Omental fat pad (tissue), 4 donors: ENCODE data around the gene SORCS2. TPM values are rescaled to one million over a fixed set of nuclear protein-coding genes. Genes with fewer than 3 reads are reported as not detected.

Source experiments
- ATAC-seq: fragments of 150-250 bp; one replicate; pipeline ENCODE4 v1.9.1; 2016; ENCODE audit warnings: mild to moderate bottlenecking, moderate library complexity; ENCODE audit not compliant: low FRiP score
- DNase-seq: peaks from one replicate; pipeline ENCODE4 v3.0.0-alpha.2; 2019; ENCODE audit warnings: low spot score
- CTCF ChIP-seq, 3 donors: fragments of 450-650 bp; IDR thresholded peaks; one replicate each; pipeline ENCODE4 v1.5.1; 2016 to 2017; ENCODE audit warnings: antibody characterized with exemption in 3 of 3, mild to moderate bottlenecking in 3 of 3, moderate library complexity in 2 of 3
- total RNA-seq, 4 donors: library from RNA; depleted of rRNA; stranded (reverse); fragments of >200 nt; gene quantifications; one replicate each; pipeline ENCODE4 v1.1.0, GENCODE V29; 2016

SORCS2 gene
- total RNA-seq, 4 donors from 2014 or later, result 0.63 to 4.6 (median 1.2) TPM

GRCh38 chr4:7710126-7710525 is 517.8 kb downstream of the SORCS2 start:
- no peak for ATAC-seq
- no peak for TF ChIP-seq CTCF (IDR thresholded peaks at IDR 0.05)

GRCh38 chr4:7710576-7711306 is 518.4 kb downstream of the SORCS2 start:
- no peak for TF ChIP-seq CTCF (IDR thresholded peaks at IDR 0.05)
- no peak for ATAC-seq
- DNase-seq, result no peak

More at GRCh38 chr4:7710126-7710525, 517.8 kb downstream of the SORCS2 start:
- no peak for DNase-seq

- TF ChIP-seq CTCF (IDR thresholded peaks at IDR 0.05), result no peak
- no peak for DNase-seq
- no peak for ATAC-seq
Observed at GRCh38 chr4:7711307-7711963, 519.1 kb downstream of the SORCS2 start.

GRCh38 chr4:7712021-7712671 is 519.8 kb downstream of the SORCS2 start:
- ATAC-seq (no peak), DNase-seq (no peak)
- no peak for TF ChIP-seq CTCF (IDR thresholded peaks at IDR 0.05)

- no peak for DNase-seq
- no peak for TF ChIP-seq CTCF (IDR thresholded peaks at IDR 0.05)
- no peak for ATAC-seq
Observed at GRCh38 chr4:7713757-7714156, 521.4 kb downstream of the SORCS2 start.

- DNase-seq (no peak), ATAC-seq (no peak)
- TF ChIP-seq CTCF (IDR thresholded peaks at IDR 0.05), result no peak
Observed at GRCh38 chr4:7714176-7714575, 521.8 kb downstream of the SORCS2 start.
